Fibroblast of lung (primary cell): ENCODE data around the gene SETBP1.

Experiments
- EZH2 ChIP-seq: IDR thresholded peaks from 2 replicates; pipeline ENCODE4 v1.5.1; 2012; ENCODE audit warnings: low read length, control low read depth, mild to moderate bottlenecking; ENCODE audit errors: missing control alignments
- TF ChIP-seq, protein P1 (sequence below), 2 donors: IDR thresholded peaks in 1 of 2; conservative IDR thresholded peaks in 1 of 2; 1 replicate in 1 of 2; 2 replicates in 1 of 2; pipeline ENCODE4 v1.5.1; 2011 to 2012; ENCODE audit warnings: low read length in 2 of 2, control low read depth in 1 of 2, inconsistent platforms in 1 of 2, low read depth in 1 of 2, mild to moderate bottlenecking in 1 of 2

DNA sequence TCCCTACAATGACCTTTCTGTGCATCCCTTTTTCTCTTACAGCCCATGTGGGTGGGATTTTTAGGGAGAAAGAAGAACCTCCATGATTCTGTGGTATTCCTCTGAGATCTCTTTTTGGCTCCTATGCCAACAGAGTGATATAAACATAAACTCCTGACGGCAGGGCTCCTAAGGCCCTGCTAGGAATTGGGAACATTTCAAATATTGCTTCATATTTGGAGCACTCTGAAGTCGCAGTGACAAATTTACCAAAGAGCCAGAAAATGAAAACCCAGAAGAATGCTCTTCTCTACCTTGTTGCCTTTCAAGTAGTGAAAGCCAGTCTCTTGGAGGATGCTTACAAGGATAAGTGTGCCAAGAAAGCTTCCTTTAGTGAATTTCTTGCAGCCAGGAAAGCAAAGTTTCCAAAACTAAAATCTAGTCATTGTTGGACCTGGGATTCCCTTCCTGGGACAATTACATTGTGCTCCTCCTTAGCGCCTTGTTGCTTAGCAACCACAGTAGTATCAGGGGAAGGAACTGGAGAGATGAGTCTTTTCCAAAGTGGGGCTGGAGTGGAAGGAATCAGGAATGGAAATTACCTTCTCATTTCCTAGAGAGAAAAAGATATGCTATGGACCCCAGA is 7.3 kb upstream of the SETBP1 start:
- TF ChIP-seq EZH2: no peak
- TF ChIP-seq, protein P1, sequence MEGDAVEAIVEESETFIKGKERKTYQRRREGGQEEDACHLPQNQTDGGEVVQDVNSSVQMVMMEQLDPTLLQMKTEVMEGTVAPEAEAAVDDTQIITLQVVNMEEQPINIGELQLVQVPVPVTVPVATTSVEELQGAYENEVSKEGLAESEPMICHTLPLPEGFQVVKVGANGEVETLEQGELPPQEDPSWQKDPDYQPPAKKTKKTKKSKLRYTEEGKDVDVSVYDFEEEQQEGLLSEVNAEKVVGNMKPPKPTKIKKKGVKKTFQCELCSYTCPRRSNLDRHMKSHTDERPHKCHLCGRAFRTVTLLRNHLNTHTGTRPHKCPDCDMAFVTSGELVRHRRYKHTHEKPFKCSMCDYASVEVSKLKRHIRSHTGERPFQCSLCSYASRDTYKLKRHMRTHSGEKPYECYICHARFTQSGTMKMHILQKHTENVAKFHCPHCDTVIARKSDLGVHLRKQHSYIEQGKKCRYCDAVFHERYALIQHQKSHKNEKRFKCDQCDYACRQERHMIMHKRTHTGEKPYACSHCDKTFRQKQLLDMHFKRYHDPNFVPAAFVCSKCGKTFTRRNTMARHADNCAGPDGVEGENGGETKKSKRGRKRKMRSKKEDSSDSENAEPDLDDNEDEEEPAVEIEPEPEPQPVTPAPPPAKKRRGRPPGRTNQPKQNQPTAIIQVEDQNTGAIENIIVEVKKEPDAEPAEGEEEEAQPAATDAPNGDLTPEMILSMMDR (conservative IDR thresholded peaks at IDR 0.05 in 1 of 2, IDR thresholded peaks at IDR 0.05 in 1 of 2; ENCODE audit: low read depth in 1 of 2, low read length in 2 of 2): no peak
